H1 (cell line): Measurements from ENCODE around the gene TRIP11. TPM values are rescaled to one million over a fixed set of nuclear protein-coding genes. Genes with fewer than 3 reads are reported as not detected.
"Not testable (repeated sequence)": the region's sequence is repeated elsewhere in the genome, so short reads cannot be mapped to it uniquely, and the experiment has no call there.

Source experiments
- CTCF ChIA-PET: fragments of 300-600 bp; sonication (Branson Sonifier 250); formaldehyde crosslinking; loops from one replicate; lab custom pipeline; 2021; ENCODE audit not compliant: partially characterized antibody; lab: Charles Lee
- POLR2A ChIA-PET: fragments of 300-600 bp; sonication (Branson Sonifier 250); formaldehyde crosslinking; loops from one replicate; lab custom pipeline; 2021; ENCODE audit warnings: inconsistent platforms; ENCODE audit not compliant: partially characterized antibody; lab: Charles Lee
- DNase-seq, 2 experiments: peaks; one replicate each; pipeline versions ENCODE4 v3.0.0 to v3.0.0-alpha.2; 2010 to 2022; ENCODE audit warnings: low spot score in 2 of 2, low read depth in 1 of 2, mixed read lengths in 1 of 2
- FAIRE-seq: peaks from 2 replicates; lab custom pipeline; 2011; peaks lifted over from hg19 to GRCh38; lab: Jason Lieb, UNC
- H2AFZ ChIP-seq: 2 replicates; pipeline ENCODE4 v1.8.1; 2012; ENCODE audit warnings: low read length, inconsistent platforms
- H2AK5ac ChIP-seq: 2 replicates; pipeline ENCODE4 v1.6.1; 2013; ENCODE audit warnings: low read depth, low read length
- H2BK120ac ChIP-seq: replicated peaks from 2 replicates; pipeline ENCODE3; 2013; ENCODE audit warnings: low read depth, low read length, inconsistent platforms
- H2BK12ac ChIP-seq: 2 replicates; pipeline ENCODE4 v1.6.1; 2013; ENCODE audit warnings: low read depth, low read length
- H2BK15ac ChIP-seq: 2 replicates; pipeline ENCODE4 v1.6.1; 2013; ENCODE audit warnings: low read length
- H2BK20ac ChIP-seq: 2 replicates; pipeline ENCODE4 v1.6.1; 2013; ENCODE audit warnings: low read length
- H2BK5ac ChIP-seq: 2 replicates; pipeline ENCODE4 v1.6.1; 2013; ENCODE audit warnings: low read depth, low read length
- H3K14ac ChIP-seq: 2 replicates; pipeline ENCODE4 v1.6.1; 2013; ENCODE audit warnings: inconsistent platforms; ENCODE audit not compliant: insufficient read length
- H3K18ac ChIP-seq: 2 replicates; pipeline ENCODE4 v1.6.1; 2013; ENCODE audit warnings: low read length; ENCODE audit errors: extremely low read depth
- H3K23ac ChIP-seq: 2 replicates; pipeline ENCODE4 v1.6.1; 2013; ENCODE audit warnings: inconsistent platforms; ENCODE audit not compliant: insufficient read length
- H3K23me2 ChIP-seq: 2 replicates; pipeline ENCODE4 v1.6.1; 2013; ENCODE audit warnings: low read depth, low read length
- H3K27ac ChIP-seq: 2 replicates; pipeline ENCODE4 v1.6.1; 2011; ENCODE audit warnings: low read depth, low read length, inconsistent platforms
- H3K27me3 ChIP-seq, 4 experiments: replicated peaks in 1 of 4; 1 replicate in 1 of 4; 2 replicates in 3 of 4; pipeline versions ENCODE4 v1.6.1 to v1.8.1; 2011 to 2013; ENCODE audit warnings: low read length in 3 of 4, mild to moderate bottlenecking in 3 of 4, inconsistent platforms in 2 of 4, mixed read lengths in 2 of 4, moderate library complexity in 1 of 4; ENCODE audit not compliant: control insufficient read depth in 3 of 4, insufficient read depth in 3 of 4; ENCODE audit errors: extremely low read depth in 1 of 4
- H3K36me3 ChIP-seq, 4 experiments: 2 replicates each; pipeline versions ENCODE4 v1.6.1 to v1.8.1; 2011 to 2013; ENCODE audit warnings: mild to moderate bottlenecking in 4 of 4, low read length in 3 of 4, moderate library complexity in 2 of 4, control low read depth in 1 of 4, inconsistent platforms in 1 of 4; ENCODE audit not compliant: insufficient read depth in 4 of 4, control insufficient read depth in 2 of 4
- H3K4ac ChIP-seq: replicated peaks from 2 replicates; pipeline ENCODE3; 2013; ENCODE audit warnings: low read length, low read depth, mixed read lengths, inconsistent platforms; ENCODE audit not compliant: insufficient read length
- H3K4me1 ChIP-seq, 4 experiments: replicated peaks in 1 of 4; 1 replicate in 1 of 4; 2 replicates in 3 of 4; pipeline versions ENCODE4 v1.6.1 to v1.8.1; 2011 to 2013; ENCODE audit warnings: low read length in 3 of 4, inconsistent platforms in 2 of 4, mixed read lengths in 1 of 4; ENCODE audit not compliant: insufficient read depth in 4 of 4, control insufficient read depth in 3 of 4
- H3K4me2 ChIP-seq, 2 experiments: 2 replicates each; pipeline versions ENCODE4 v1.6.1 to v1.8.1; 2011 to 2013; ENCODE audit warnings: low read depth in 2 of 2, low read length in 2 of 2, control low read depth in 1 of 2, inconsistent platforms in 1 of 2, mild to moderate bottlenecking in 1 of 2; ENCODE audit not compliant: insufficient read depth in 1 of 2
- H3K4me3 ChIP-seq, 4 experiments: fragments of 200-600, 300-600 bp in 1 of 4; sonication (generic), shearing (Covaris generic), sonication (Bioruptor Twin) in 1 of 4; 2 replicates each; pipeline versions ENCODE4 v1.5.1 to v1.8.1; 2011 to 2016; ENCODE audit warnings: low read length in 4 of 4, low read depth in 3 of 4, control low read depth in 2 of 4, inconsistent platforms in 2 of 4, mild to moderate bottlenecking in 2 of 4, mixed read lengths in 1 of 4, moderate library complexity in 1 of 4; ENCODE audit not compliant: insufficient read depth in 2 of 4; ENCODE audit errors: extremely low read depth in 1 of 4
- H3K56ac ChIP-seq: replicated peaks from 2 replicates; pipeline ENCODE3; 2013; ENCODE audit warnings: low read depth, mild to moderate bottlenecking, mixed read lengths, low read length, inconsistent platforms; ENCODE audit not compliant: insufficient read length
- H3K79me1 ChIP-seq: 2 replicates; pipeline ENCODE4 v1.6.1; 2013; ENCODE audit warnings: low read depth, low read length, control low read depth
- H3K79me2 ChIP-seq, 2 experiments: 2 replicates each; pipeline versions ENCODE4 v1.6.1 to v1.8.1; 2012 to 2013; ENCODE audit warnings: low read length in 2 of 2, mild to moderate bottlenecking in 2 of 2, inconsistent platforms in 1 of 2; ENCODE audit not compliant: insufficient read depth in 2 of 2, control insufficient read depth in 1 of 2
- H3K9ac ChIP-seq, 4 experiments: replicated peaks in 1 of 4; 1 replicate in 1 of 4; 2 replicates in 3 of 4; pipeline versions ENCODE4 v1.6.1 to v1.8.1; 2011 to 2013; ENCODE audit warnings: low read depth in 3 of 4, low read length in 3 of 4, control low read depth in 2 of 4, mild to moderate bottlenecking in 2 of 4, moderate library complexity in 2 of 4, inconsistent platforms in 1 of 4; ENCODE audit errors: extremely low read depth in 1 of 4
- H3K9me3 ChIP-seq, 2 experiments: 2 replicates each; pipeline versions ENCODE4 v1.6.1 to v1.8.1; 2012 to 2013; ENCODE audit warnings: mild to moderate bottlenecking in 2 of 2, moderate library complexity in 2 of 2, control low read depth in 1 of 2, inconsistent platforms in 1 of 2, low read depth in 1 of 2, low read length in 1 of 2, mixed read lengths in 1 of 2; ENCODE audit not compliant: insufficient read depth in 2 of 2
- H4K20me1 ChIP-seq, 2 experiments: replicated peaks in 1 of 2; 2 replicates each; pipeline versions ENCODE3 to v1.8.1; 2011 to 2013; ENCODE audit warnings: inconsistent platforms in 2 of 2, low read length in 2 of 2, mild to moderate bottlenecking in 1 of 2; ENCODE audit not compliant: insufficient read depth in 2 of 2, control insufficient read depth in 1 of 2
- H4K5ac ChIP-seq: 2 replicates; pipeline ENCODE4 v1.6.1; 2013; ENCODE audit warnings: low read length, low read depth, mixed read lengths, inconsistent platforms; ENCODE audit not compliant: insufficient read length
- H4K8ac ChIP-seq: 2 replicates; pipeline ENCODE4 v1.8.0; 2013; ENCODE audit warnings: mild to moderate bottlenecking, moderate library complexity, low read length, inconsistent platforms; ENCODE audit not compliant: insufficient read depth; ENCODE audit errors: extremely low read depth
- H4K91ac ChIP-seq: replicated peaks from 2 replicates; pipeline ENCODE3; 2013; ENCODE audit warnings: low read length, mixed read lengths, inconsistent platforms; ENCODE audit not compliant: insufficient read length
- EP300 ChIP-seq, 2 experiments: IDR thresholded peaks; 1 replicate in 1 of 2; 2 replicates in 1 of 2; pipeline ENCODE4 v1.6.1; 2011 to 2012; ENCODE audit warnings: low read depth in 2 of 2, low read length in 2 of 2, mild to moderate bottlenecking in 2 of 2, borderline replicate concordance in 1 of 2, inconsistent platforms in 1 of 2, moderate library complexity in 1 of 2
- WGBS, 2 experiments: shearing (Covaris generic) in 1 of 2; methylation state at CpG; one replicate each; pipeline versions ENCODE4 v1.1.6 to v1.1.7; 2013 to 2015; ENCODE audit warnings: low lambda C conversion rate in 2 of 2, mixed read lengths in 2 of 2, inconsistent platforms in 1 of 2, low coverage in 1 of 2, missing lambda C conversion rate in 1 of 2; ENCODE audit not compliant: insufficient replicate concordance in 2 of 2, insufficient coverage in 1 of 2, insufficient read length in 1 of 2; ENCODE audit errors: extremely low coverage in 1 of 2, missing lambda C conversion rate in 1 of 2; 5-methylcytosine and 5-hydroxymethylcytosine counted together
- polyA plus RNA-seq, 7 experiments: library from polyadenylated mRNA; depleted of rRNA in 3 of 7; stranded (reverse) in 5 of 7; unstranded in 2 of 7; fragments of >200 nt in 5 of 7; fragments of 200-250 nt in 2 of 7; gene quantifications; 1 replicate in 5 of 7; 2 replicates in 1 of 7; 4 replicates in 1 of 7; pipeline versions ENCODE4 v1.2.1 to v1.2.3, GENCODE V29; 2011 to 2013; ENCODE audit warnings: missing spikeins in 2 of 7, mixed read lengths in 2 of 7
- total RNA-seq: library from RNA; stranded (reverse); fragmentation: NEBNext Ultra II Directional; extraction: Animal tissue kit (Norgen Biotek cat#: 25700); gene quantifications from 2 replicates; pipeline ENCODE4 v1.2.1, GENCODE V29; 2021

The TRIP11 gene
- total and polyA plus RNA-seq, 2 of the 8 experiments (the other 6 are each of a cell fraction or from before 2014, with no cell fraction given) = 3.3 to 30.4 TPM

GRCh38 chr14:92045904-92046303 lies 6.0 kb upstream of the TRIP11 start:
- not testable (repeated sequence) for H2BK20ac ChIP-seq, H4K91ac ChIP-seq, H2BK15ac ChIP-seq, H3K18ac ChIP-seq, H4K5ac ChIP-seq, H3K56ac ChIP-seq, H3K27ac ChIP-seq, H3K23ac ChIP-seq, H3K27me3 ChIP-seq, H2AK5ac ChIP-seq, DNase-seq, H3K9me3 ChIP-seq, H4K20me1 ChIP-seq, H3K4ac ChIP-seq, H3K4me3 ChIP-seq, H3K79me2 ChIP-seq, H3K79me1 ChIP-seq, H3K4me1 ChIP-seq, H3K14ac ChIP-seq, H4K8ac ChIP-seq
- POLR2A ChIA-PET = interaction anchor here (0.8 kb wide), 1 partner anchor 22 kb away, joined by 3 read pairs; no protein-coding TSS in a partner anchor
- TF ChIP-seq EP300 (IDR thresholded peaks at IDR 0.05; ENCODE audit: borderline replicate concordance in 1 of 2, low read depth in 2 of 2, low read length in 2 of 2) = peak in 1 of 2 experiments; percentile 47; a peak in 1 of 3 replicates
- TF ChIP-seq, all 59 proteins: peak for 1; not testable (repeated sequence) for 58
- H2BK5ac ChIP-seq, H3K36me3 ChIP-seq, H2BK120ac ChIP-seq, H3K4me2 ChIP-seq, H2BK12ac ChIP-seq, H2AFZ ChIP-seq, CTCF ChIA-PET, FAIRE-seq, H3K23me2 ChIP-seq, H3K9ac ChIP-seq: not testable (repeated sequence)
- WGBS, 2 experiments = 88% methylated on average over 7 of the region's 7 CpGs; no CpG with 5 or more reads in 1 of the 2 experiments
